NB4 (cell line): ENCODE measurements around the gene OR52K1.

ENCODE experiments used
- POLR2A ChIP-seq: IDR thresholded peaks from 2 replicates; pipeline ENCODE4 v1.6.1; 2011; ENCODE audit warnings: mild to moderate bottlenecking; ENCODE audit not compliant: insufficient read length; ENCODE audit errors: extremely low read depth
- TF ChIP-seq, protein P1 (sequence below): IDR thresholded peaks from one replicate; pipeline ENCODE4 v1.5.1; 2012; ENCODE audit warnings: low read depth, low read length
- TF ChIP-seq, protein P2 (sequence below): IDR thresholded peaks from 2 replicates; pipeline ENCODE4 v1.6.1; 2011; ENCODE audit warnings: low read depth, low read length

DNA sequence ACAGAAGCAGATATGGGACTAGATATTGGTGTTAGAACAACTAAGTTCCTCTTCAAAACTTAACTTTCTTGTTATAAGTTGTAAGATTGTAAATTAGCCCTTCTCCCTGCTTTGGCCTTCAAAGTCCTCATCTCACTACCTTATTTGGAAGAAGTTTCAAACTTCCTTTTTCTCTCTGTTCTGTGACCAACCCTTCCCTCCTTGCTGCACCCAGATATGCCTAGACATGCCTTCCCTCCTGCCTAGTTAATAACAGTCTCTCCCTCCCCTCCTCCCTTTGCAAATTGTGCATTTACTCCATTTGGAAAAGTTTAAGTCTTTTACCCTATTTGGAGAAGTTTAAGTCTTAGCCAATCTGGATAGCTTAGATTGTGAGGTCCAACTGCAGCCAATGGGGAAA is 28.4 kb upstream of the OR52K1 start:
- TF ChIP-seq, protein P1, sequence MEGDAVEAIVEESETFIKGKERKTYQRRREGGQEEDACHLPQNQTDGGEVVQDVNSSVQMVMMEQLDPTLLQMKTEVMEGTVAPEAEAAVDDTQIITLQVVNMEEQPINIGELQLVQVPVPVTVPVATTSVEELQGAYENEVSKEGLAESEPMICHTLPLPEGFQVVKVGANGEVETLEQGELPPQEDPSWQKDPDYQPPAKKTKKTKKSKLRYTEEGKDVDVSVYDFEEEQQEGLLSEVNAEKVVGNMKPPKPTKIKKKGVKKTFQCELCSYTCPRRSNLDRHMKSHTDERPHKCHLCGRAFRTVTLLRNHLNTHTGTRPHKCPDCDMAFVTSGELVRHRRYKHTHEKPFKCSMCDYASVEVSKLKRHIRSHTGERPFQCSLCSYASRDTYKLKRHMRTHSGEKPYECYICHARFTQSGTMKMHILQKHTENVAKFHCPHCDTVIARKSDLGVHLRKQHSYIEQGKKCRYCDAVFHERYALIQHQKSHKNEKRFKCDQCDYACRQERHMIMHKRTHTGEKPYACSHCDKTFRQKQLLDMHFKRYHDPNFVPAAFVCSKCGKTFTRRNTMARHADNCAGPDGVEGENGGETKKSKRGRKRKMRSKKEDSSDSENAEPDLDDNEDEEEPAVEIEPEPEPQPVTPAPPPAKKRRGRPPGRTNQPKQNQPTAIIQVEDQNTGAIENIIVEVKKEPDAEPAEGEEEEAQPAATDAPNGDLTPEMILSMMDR = no peak
- TF ChIP-seq, protein P2, sequence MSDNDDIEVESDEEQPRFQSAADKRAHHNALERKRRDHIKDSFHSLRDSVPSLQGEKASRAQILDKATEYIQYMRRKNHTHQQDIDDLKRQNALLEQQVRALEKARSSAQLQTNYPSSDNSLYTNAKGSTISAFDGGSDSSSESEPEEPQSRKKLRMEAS = no peak
- TF ChIP-seq POLR2A = no peak
